Keratinocyte (primary cell): Measurements from ENCODE around the gene PLAC9.

Source experiments
- EZH2 ChIP-seq: IDR thresholded peaks from one replicate; pipeline ENCODE4 v1.6.1; 2012; ENCODE audit warnings: inconsistent platforms, mild to moderate bottlenecking, low read length, moderate library complexity
- TF ChIP-seq, protein P1 (sequence below), 3 experiments: IDR thresholded peaks in 1 of 3; conservative IDR thresholded peaks in 1 of 3; optimal IDR thresholded peaks in 1 of 3; 2 replicates in 2 of 3; 3 replicates in 1 of 3; pipeline versions ENCODE3 to v1.5.1; 2011; ENCODE audit warnings: low read length in 3 of 3, mild to moderate bottlenecking in 3 of 3, moderate library complexity in 2 of 3, control low read depth in 1 of 3, inconsistent platforms in 1 of 3; ENCODE audit not compliant: insufficient read depth in 2 of 3; ENCODE audit errors: extremely low read depth in 1 of 3

DNA sequence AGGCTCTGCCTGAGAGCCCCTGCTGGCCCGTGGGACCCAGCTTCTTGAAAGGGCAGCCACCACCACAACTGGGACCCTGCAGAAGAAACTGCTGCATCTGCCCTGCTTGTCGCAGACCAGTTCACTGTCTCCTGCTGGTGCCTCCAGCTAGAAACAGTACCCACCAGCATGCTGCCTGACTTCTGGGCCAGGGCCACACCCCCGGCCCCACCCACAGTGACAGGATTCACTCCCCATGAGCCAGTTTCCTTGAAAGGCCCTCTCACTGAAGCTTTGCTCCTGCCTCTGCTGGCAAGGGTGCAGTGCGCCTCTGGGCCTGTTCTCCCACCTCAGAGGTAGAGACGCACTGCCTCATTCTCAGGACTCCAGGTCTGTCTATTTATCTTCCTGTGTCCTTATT lies 40.4 kb downstream of the PLAC9 start:
- TF ChIP-seq, protein P1, sequence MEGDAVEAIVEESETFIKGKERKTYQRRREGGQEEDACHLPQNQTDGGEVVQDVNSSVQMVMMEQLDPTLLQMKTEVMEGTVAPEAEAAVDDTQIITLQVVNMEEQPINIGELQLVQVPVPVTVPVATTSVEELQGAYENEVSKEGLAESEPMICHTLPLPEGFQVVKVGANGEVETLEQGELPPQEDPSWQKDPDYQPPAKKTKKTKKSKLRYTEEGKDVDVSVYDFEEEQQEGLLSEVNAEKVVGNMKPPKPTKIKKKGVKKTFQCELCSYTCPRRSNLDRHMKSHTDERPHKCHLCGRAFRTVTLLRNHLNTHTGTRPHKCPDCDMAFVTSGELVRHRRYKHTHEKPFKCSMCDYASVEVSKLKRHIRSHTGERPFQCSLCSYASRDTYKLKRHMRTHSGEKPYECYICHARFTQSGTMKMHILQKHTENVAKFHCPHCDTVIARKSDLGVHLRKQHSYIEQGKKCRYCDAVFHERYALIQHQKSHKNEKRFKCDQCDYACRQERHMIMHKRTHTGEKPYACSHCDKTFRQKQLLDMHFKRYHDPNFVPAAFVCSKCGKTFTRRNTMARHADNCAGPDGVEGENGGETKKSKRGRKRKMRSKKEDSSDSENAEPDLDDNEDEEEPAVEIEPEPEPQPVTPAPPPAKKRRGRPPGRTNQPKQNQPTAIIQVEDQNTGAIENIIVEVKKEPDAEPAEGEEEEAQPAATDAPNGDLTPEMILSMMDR (optimal IDR thresholded peaks at IDR 0.05 in 1 of 3, IDR thresholded peaks at IDR 0.05 in 1 of 3, conservative IDR thresholded peaks at IDR 0.05 in 1 of 3; ENCODE audit: extremely low read depth in 1 of 3, insufficient read depth in 2 of 3, low read length in 3 of 3) = no peak
- no peak for TF ChIP-seq EZH2
